GM18517 (cell line): Measurements from ENCODE around the gene TSHZ3.

ENCODE experiments used
- ATAC-seq: cut with Tn5 transposase; IDR thresholded peaks from one replicate; pipeline ENCODE4 v1.9.1; 2021; ENCODE audit warnings: mild to moderate bottlenecking, moderate library complexity; ENCODE audit not compliant: unreplicated experiment

TSHZ3 gene

DNA sequence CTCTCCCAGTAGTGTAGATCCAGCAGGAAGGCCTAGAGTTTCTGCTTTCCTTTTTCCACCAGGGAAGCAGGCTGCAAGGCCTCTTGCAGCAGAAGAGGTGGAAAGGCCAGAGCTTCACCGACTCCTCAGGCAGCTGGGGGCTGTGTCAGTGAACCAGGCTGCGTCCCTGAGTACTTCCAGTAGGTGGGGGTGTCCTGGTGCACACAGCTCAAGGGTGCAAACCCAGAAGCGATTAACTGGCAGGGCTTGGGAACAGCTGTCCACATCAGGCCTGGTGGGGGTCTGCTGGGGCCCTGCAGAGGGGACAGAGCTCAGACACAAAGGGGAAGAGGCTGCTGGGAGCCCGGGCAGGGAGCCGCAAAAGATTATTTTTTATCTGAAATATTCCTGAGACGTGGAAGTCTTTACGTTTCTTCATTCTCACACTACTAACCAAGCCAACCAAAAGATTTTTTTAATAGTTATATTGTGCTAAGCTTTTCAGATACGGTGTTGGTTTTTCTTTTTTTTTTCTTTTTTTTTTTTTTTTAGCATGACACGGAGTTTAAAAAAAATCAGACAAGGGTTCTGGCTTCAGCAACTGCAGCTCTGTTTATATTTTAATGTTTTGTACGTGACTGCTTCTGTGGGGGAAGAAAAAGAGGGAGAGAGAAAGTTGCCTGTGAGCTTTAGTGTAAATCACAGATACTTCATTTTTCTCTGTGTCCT is 11.0 kb downstream of the TSHZ3 start:
- ATAC-seq, result no peak

DNA sequence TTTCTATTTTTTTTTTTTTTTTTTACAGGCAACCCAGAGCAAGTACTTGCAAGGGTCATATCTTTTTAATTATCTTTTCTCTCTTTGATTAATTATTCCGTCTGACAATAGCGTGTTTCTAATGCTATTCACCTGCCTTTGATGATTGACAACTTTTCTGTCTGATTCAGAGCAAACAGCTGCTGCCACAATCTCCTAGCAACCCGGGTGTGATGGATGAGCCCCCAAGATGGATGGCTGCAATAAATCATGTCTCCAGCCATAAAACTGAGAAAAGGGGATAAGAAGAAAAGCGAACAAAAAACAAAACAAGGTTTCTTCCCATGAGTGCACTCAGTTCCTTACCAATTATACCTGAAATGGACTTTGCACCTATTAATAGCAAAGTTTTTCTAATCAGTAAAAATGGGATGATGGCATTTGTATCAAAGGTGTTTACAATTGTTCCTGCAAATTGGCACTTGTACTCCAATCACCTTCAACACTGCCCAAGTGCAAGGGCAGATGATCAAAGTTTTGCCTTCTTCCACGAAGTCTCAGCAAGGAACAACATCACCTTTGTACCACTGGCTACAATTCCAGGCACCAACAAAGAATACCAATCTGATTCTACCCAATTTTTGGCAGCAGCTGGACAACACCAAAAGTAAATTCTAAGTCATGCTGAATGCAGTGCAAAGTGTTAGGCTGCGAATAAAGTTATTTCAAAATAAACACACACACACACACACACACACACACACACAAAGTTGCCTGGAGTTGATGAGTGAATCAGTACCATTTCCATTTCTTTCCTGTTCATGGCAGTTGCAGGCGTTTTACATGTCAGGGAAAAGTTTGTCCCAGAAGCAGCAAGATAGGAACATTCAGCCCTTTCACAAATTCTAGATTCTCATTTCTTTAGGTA is 12.0 kb downstream of the TSHZ3 start:
- no peak for ATAC-seq

DNA sequence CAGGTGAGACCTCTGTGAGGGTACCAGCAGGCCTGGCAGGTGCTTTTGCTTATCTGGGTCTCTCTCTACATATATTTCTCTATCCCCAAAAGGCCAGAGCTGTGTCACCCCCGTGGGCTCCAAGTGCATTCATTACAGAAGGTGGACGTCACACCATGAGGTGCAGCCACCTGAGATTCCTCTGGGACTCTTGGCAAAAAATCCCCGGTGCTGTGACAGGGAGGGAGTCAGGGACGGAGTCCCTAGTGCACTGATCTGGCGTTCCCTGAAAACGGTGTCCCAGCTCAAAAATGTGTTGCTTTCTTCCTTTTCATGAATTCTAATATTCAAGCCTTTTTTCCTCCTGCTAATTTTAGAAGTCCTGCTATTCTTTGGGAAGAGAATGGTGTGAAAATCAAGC is 13.5 kb downstream of the TSHZ3 start:
- no peak for ATAC-seq

DNA sequence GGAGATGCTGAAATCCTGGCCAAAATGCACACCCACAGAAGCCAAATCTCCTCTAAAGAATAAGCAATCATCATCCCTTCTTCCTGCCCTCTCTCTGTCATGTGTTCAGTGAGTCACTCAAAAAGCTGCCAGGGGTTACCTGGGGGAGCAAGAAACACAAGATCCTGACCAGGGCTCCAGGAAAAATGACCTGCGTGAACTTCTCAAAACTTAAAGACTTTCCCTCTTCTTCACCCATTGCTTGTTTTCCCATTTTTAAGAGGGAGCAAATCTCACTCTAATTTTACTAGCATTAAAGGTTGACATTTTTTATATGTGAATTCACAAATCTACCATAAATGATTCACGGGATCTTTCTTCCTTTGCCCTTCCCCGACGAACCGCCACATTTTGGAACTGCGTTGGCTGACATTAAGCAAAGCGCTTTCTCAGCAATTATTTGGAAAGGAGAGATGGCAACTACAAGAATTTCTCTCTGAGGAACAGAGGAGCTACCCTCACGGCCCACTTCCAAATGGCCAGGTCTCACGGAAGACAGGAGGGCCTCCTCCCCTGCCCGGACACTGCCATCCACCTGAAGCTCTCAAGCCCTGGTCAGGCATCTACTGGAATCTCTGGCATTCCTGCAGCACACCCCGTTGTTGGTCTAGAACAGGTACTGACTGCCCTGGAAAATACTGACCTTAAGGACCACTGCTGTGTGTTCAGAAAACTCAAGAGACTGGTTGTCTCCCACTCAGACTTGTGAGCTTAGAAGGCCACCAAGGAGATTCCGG is 14.2 kb downstream of the TSHZ3 start:
- no peak for ATAC-seq

DNA sequence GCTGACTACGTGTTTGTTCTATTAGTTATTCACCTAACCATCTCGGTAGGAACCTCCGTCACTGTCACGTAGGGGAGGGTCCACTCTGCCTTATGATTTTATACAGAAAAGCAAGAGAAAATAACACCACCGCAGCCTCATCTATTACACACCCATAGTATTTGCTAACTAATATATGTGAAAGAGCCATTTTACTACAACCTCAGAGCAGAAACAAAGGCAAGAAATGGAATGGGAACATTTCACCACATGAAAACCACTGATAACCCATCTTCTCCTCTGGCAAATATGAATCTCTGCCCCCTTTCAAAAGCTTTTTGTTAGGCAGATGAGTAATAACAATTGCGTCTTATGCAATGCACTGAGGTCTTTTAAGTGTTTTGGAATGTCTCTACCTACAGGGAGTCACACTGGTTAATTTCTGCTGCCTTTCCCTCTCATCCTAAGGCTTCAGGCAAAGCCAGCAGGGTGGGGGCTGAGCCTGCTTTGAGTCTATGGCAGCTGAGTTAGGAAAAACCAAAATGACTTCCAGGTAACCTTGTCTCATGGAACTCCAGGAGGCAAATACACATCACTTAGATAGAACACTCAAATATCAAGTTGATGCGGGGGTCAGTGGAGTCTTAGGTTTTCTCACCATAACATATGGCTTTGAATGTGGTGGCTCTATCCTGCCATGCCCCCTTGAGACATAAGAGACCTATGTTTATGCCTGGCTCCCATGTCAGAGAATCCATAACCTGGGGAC is 15.0 kb downstream of the TSHZ3 start:
- no peak for ATAC-seq

DNA sequence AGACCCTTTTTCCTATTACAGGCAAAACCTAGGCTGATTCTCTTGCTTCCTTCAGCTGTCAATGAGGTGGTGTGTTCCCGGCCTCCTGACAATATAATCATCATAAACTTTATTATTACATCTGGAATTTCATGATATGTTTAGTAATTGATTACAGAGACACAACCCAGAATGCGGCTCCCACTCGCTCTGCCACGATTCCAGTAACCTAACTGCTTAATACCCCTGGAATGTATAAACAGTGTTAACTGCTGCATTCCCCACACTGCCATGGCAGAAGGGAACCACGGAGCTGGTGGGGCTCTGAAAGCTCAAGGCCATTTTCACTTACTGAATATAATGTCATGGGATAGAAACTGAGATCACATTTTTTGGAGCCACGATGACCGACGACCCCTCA is 17.1 kb downstream of the TSHZ3 start:
- no peak for ATAC-seq

DNA sequence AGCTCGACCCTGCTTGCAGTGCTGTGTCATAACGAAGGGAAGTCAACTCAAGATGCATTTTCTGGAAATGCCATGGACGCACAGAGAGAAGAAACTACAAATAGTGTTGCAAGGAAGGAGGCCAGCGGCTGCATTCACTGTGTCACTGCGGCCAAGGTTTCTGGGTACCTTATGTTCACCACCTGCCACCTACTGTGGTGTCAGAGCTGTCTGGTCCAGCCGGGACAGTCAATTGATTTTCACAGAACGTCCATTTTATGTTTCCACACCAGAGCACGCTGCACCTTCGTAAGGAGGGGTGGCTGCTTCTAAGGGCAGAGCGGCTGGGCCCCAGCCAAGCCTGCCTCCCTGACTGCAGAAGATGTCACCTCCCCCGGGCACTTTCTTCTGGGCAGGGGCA is 17.7 kb downstream of the TSHZ3 start:
- ATAC-seq, result no peak

DNA sequence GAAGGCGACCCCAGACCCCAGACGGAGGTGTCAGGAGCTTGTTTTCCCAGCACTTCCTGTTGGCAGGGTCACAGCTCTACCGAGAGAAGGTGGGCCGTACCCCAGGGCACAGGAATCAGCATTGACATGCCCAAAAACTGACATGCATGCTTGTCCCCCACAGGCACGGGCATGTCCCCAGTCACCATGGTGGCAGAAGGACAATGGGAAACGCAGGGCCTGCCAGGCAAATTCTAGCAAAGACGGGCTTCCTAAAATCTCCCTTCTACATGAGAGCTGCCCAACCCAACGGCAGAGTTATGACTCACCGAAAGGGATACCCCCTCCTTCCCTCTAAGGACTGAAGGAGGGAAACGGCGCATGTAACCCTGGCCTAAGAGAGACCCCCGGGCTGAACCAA is 18.5 kb downstream of the TSHZ3 start:
- ATAC-seq, result no peak

DNA sequence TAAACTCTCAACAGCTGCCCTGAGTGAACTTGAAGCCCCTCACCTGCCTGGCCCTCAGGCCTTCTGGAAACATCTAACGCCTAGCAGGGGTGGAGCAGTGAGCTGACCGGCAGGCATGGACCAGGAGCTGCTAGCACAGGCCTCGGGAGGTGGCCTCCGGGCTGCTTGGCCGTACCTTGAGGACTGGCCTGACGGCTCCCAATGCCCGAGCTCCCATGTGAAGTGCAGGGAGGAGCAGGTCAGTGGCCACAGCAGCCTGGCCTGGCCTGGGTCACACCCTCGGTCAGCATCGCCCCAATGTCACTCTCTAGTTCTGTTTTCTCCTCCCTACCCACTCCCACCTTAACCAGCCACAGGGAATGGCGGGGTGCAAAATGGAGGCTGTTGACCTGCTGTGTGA is 19.0 kb downstream of the TSHZ3 start:
- no peak for ATAC-seq

DNA sequence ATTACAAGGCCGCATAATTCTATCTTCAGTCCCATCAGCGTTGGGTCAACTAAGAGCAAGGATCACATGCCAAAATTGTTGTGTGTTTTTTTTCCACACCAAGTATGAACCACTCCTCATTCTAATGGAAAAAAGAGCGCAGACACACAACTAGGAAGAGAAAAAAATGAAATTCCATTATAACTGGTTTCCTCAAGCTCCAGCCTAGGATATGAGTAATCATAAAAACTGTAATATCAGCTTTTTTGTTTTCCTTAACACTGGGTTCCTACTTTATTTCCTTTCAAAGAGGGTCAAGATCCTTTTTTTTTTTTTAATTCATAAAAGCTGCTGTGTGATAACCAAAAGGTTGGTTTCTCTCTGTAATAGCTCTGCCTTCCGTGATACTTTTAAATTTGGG is 19.4 kb downstream of the TSHZ3 start:
- ATAC-seq, result no peak

DNA sequence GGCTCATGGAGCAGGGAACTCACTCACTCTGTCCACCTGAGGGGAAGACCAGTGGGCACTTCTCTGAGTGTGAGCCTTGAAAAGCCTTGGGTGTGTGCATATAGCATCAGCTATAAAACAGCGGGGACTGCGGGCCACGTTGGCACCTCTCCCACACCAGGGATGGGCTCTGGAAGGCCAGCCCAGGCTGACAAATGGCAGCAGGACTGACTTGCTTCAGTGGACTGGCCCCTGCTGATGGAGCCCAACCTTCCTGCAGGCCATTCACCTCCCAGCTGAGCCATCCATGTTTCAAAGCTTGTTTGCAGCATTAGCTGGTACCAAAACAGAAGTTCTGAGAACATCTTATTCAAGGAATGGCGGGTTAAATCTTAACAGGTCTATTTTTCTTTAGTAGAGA is 21.0 kb downstream of the TSHZ3 start:
- ATAC-seq, result no peak

DNA sequence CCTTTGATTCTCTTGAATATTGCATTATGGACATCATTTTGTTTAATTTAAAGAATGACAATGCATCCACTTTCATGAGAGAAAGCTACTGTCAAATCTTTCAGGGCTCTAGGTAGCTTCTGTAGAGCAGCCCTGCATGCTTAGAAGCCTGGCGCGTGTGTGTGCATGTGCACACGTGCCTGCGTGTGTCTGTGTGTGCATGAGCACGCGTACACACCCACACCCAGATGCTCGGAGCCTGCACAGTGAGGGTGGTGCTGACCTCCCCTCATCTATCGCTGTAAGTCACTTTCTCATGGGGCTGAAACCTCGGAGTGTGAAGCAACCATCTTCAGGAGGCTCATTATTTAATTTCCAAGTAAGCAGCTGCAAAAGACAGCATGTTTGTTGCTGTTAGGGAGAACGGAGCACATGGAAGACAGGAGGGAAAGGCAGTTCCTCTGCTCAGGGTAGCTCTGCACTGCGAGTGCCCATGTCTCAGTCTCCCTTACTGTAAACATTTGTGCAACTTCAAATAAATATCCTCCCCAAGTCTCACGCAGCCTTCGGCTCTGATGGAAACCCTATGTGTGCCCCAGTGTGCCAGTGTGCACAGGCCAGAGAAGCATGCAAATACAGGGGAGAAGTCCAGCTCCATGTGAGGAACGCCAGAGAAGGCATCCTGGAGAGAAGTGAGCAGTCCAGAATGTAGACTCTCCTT is 22.8 kb downstream of the TSHZ3 start:
- ATAC-seq, result no peak

DNA sequence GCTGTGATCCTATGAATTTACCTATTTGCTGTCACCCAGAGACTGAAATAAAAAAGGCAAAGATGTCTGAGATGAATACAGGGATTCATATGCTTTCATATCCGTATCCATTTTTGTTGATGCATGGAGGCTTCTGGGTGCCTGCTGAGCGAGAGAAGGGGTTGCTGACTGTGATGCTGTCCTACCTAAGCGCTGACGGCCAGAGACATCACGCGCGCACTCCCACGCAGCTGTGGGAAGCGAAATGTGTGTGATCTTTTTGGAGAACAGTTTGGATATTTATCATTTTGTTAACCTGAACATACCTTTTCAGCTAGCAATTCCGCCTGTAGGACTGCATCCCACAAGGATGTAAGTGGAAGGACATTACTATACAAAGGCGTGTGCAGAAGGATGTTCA is 23.9 kb downstream of the TSHZ3 start:
- ATAC-seq, result no peak

DNA sequence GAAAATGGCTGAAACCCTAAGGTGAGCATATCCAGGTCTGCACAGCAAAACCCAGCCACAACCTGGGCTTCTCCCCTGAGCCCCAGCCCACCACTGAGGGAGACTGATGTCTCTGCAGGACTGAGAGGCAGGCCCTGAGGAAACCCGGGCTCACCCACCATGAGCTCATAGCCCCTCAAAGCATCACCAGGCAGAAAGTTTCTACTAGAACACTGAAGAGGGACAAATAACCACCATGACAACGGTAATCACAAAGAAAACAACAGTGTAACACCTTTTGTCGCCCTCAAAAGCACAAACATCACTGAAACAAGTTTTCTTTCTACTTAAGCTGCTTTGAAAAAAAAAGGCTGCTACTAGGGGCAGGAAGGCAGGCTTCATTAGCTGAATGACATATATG is 29.8 kb downstream of the TSHZ3 start:
- no peak for ATAC-seq

DNA sequence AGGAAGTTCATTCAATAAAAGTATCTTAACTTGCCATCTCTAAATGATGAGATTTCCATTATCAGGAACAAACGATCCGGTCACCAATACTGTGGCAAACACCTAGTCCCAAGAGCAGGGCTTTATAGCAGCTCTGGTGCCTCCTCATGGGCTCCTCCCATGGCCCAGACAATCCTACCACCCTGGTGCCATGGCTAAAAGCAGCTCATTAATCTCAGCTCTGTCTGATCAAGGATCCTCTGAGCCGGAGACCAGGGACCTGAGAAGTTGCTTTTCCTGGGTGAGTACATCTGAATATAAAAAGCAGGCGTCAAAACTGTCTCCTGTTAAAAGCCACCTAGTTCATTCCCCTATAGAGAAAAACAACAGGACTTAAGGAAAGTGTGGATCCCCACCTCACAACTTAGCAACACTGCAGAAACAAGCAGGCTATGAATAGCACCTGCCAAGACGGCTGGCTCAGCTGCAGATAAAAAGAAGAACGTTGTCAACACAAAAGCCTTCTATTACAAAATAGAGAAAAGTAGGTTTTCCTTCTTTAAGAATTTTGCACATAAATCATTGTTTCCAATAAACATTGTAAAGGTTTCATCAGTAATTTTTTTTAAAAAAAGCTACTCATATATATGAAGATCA is 30.3 kb downstream of the TSHZ3 start:
- no peak for ATAC-seq

DNA sequence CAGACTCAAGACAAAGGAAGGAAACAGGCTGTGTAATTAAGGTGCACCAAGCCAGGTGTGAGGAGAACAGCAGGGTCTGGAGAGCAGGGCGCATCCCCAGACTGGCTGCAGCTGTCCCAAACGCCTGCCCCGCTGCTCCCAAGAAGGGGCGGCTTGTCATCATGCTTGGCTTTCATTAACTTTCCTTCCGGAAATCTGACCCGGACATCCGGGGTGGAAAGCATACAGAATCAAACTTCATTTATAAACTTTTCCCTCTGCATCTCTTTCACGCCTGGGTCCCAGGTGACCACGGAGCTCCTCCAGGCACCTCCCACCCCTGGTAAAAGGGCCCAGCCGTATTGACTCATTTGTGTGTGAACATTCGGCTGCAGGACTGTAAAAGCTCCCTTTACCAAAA is 31.7 kb downstream of the TSHZ3 start:
- no peak for ATAC-seq

DNA sequence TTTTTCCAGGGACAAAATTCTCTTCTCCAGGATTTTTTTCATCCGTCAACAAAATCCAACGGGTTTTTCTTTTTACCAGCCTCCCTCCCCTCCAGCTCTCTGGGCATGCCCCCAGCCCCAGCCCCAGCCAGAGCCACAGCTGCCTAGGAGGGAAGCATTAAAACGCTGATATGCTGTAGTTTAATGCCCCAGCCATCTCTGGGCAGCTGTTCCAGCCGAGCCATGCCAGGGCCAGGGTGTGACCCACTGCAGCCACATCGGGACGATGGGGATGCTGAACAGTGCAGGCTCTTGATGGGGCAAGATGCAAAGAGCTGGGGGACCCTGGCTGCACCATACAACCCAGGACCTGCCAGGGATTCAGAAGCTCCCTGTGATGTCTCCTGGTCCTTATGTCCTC is 32.1 kb downstream of the TSHZ3 start:
- ATAC-seq, result no peak

DNA sequence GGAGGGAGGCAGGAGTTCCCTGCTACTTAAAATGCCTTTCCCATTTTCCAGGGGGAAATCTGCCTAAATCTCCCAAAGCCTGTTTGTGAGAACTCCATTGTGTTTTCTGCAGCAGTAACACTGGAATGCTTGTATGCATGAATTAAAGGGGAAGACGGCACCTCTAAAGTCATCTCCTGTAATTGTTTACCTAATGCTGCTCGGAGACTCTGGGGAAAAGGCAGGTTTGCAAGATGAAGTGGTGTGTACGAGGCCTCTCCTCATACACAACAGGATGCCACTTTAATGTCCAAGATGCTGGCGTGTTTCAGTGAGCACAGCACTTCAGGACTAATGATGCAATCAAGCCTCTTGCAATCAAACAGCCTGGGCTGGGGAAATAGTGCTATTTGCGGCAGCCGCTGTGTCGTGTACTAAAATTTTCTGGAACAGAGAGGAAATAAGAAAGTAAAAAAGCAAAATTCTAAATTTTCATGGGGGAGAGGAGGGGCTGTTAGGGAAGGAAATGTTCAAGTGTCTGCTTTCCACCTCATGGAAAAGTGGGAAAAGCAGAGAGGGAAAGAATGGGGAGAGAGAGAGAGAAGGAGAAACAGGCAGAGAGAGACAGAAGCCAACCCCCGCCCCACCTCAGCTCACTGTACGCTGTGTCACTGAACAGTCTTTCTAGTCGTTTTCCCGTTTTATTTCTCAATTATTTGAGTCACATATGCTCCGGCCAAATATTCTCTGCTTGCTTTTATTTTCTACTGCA is 32.9 kb downstream of the TSHZ3 start:
- no peak for ATAC-seq

DNA sequence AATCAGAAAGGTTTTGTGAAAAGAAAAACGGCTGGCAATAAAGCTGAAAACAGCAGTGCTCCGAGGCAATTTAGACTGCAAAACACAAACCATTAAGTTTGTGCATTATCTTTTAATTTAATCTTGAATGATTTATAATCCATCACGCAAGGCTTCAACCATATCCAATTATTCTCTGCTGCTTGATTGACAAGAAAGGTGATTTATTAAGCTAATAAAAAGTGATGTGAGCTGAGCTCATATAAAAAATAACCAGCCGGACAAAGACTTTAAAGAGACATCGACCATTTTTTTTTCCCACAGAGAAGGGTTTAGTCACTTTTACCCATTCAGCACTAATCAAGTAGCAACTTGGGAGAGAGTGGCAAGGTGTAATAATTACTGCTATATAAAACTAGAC is 33.6 kb downstream of the TSHZ3 start:
- ATAC-seq, result no peak
